MCF 10A (cell line): ENCODE results near the gene DCAKD. TPM values are rescaled to one million over a fixed set of nuclear protein-coding genes. Genes with fewer than 3 reads are reported as not detected.

ENCODE experiments used
- BruUV-seq: library from RNA; stranded (reverse); fragments of 400-500 nt; replicated peaks from 2 replicates; lab custom pipeline; 2021; lab: Mats Ljungman, UMichigan
- CTCF ChIA-PET: fragments of 300-600 bp; sonication (Branson Sonifier 250); formaldehyde crosslinking; extraction: SDS; loops from one replicate; lab custom pipeline; 2021; ENCODE audit warnings: antibody characterized with exemption, inconsistent platforms; lab: Yijun Ruan, JAX
- POLR2A ChIA-PET: fragments of 300-600, 350-650 bp; sonication (Branson Sonifier 250); formaldehyde crosslinking; extraction: SDS; loops from one replicate; lab custom pipeline; 2020; ENCODE audit warnings: antibody characterized with exemption, inconsistent platforms; lab: Yijun Ruan, JAX
- DNase-seq: peaks from one replicate; pipeline ENCODE4 v3.0.0-alpha.2; 2018; ENCODE audit not compliant: unreplicated experiment
- H3K27ac Mint-ChIP-seq: one replicate; pipeline ENCODE4 v1.8.0; 2022; ENCODE audit warnings: mild to moderate bottlenecking, low read depth, mixed read lengths; ENCODE audit not compliant: unreplicated experiment
- H3K27me3 Mint-ChIP-seq: one replicate; pipeline ENCODE4 v1.8.0; 2022; ENCODE audit warnings: mixed read lengths; ENCODE audit not compliant: insufficient read depth, unreplicated experiment
- H3K36me3 Mint-ChIP-seq: one replicate; pipeline ENCODE4 v1.8.0; 2022; ENCODE audit warnings: mild to moderate bottlenecking, moderate library complexity, mixed read lengths; ENCODE audit not compliant: insufficient read depth, unreplicated experiment
- H3K4me1 Mint-ChIP-seq: one replicate; pipeline ENCODE4 v1.8.0; 2022; ENCODE audit warnings: mixed read lengths; ENCODE audit not compliant: insufficient read depth, unreplicated experiment
- H3K4me3 Mint-ChIP-seq: one replicate; pipeline ENCODE4 v1.8.0; 2022; ENCODE audit warnings: mild to moderate bottlenecking, moderate library complexity, mixed read lengths; ENCODE audit not compliant: unreplicated experiment
- H3K9me3 Mint-ChIP-seq: one replicate; pipeline ENCODE4 v1.8.0; 2022; ENCODE audit warnings: mixed read lengths; ENCODE audit not compliant: unreplicated experiment
- CTCF ChIP-seq: fragments of 200-600 bp; IDR thresholded peaks from one replicate; pipeline ENCODE4 v1.8.0; 2022; ENCODE audit warnings: antibody characterized with exemption, mild to moderate bottlenecking; ENCODE audit not compliant: unreplicated experiment
- intact Hi-C: fragments of 100-400 bp; cut with micrococcal nuclease; formaldehyde crosslinking; loops from 2 replicates; pipeline ENCODE4 v1.14.1; 2022
- total RNA-seq: library from RNA; stranded (reverse); gene quantifications from 2 replicates; pipeline ENCODE4 v1.2.3, GENCODE V29; 2022

The DCAKD gene
- total RNA-seq, 1 experiment from 2014 or later = 23.3 TPM

GRCh38 chr17:45092911-45093430 lies 41.5 kb upstream of the DCAKD start:
- ChIA-PET CTCF (interaction anchor here (0.6 to 8.1 kb wide), 5 partner anchors 44 to 173 kb away, joined by 3 to 67 read pairs (median 5); partner anchors contain the start of gene HEXIM1), POLR2A (interaction anchor here (0.6 to 2.7 kb wide), 15 partner anchors 10 to 194 kb away, joined by 3 to 21 read pairs (median 5); partner anchors contain the start of genes DCAKD, EFTUD2, HEXIM1 and NMT1)
- intact Hi-C loops = loop anchor here (10.0 kb wide), 1 partner anchor 188 kb away; a partner anchor contains a TSS
- Mint-ChIP-seq H3K27ac (peak overlapping the region; percentile 98), H3K27me3 (no peaks in the 10 kb centered on the region), H3K36me3 (peaks cover 83% of the 10 kb centered on the region), H3K4me1 (peaks cover 25% of the 10 kb centered on the region), H3K9me3 (no peaks in the 10 kb centered on the region), H3K4me3 (peak overlapping the region; percentile 44)
- TF ChIP-seq CTCF = no peak
- peak; percentile 96 for DNase-seq
- BruUV-seq = no TSS peak

GRCh38 chr17:45091778-45092425 lies 40.5 kb upstream of the DCAKD start:
- DNase-seq = no peak
- no peak for TF ChIP-seq CTCF
- H3K36me3 Mint-ChIP-seq = peaks cover 92% of the 10 kb centered on the region
- no peaks in the 10 kb centered on the region for H3K27me3 Mint-ChIP-seq
- CTCF ChIA-PET = no interaction called here
- peak overlapping the region; percentile 98 for H3K27ac Mint-ChIP-seq
- no TSS peak for BruUV-seq
- no peaks in the 10 kb centered on the region for H3K9me3 Mint-ChIP-seq
- H3K4me1 Mint-ChIP-seq = peaks cover 25% of the 10 kb centered on the region
- H3K4me3 Mint-ChIP-seq = peak overlapping the region; percentile 43
- POLR2A ChIA-PET = interaction anchor here (0.7 to 3.4 kb wide), 7 partner anchors 14 to 151 kb away, joined by 4 to 14 read pairs (median 5); partner anchors contain the start of gene NMT1
- intact Hi-C loops = loop anchor here (10.0 kb wide), 1 partner anchor 187 kb away; a partner anchor contains a TSS

GRCh38 chr17:45090711-45091110 lies 39.3 kb upstream of the DCAKD start:
- Mint-ChIP-seq H3K27me3 (no peaks in the 10 kb centered on the region), H3K36me3 (peaks cover 92% of the 10 kb centered on the region), H3K4me1 (peaks cover 18% of the 10 kb centered on the region), H3K27ac (peak overlapping the region; percentile 98), H3K9me3 (no peaks in the 10 kb centered on the region), H3K4me3 (no peak overlapping the region)
- TF ChIP-seq CTCF = no peak
- intact Hi-C loops = loop anchor here (10.0 kb wide), 1 partner anchor 186 kb away; a partner anchor contains a TSS
- ChIA-PET POLR2A (interaction anchor here (0.6 to 3.4 kb wide), 3 partner anchors 14 to 167 kb away, joined by 4 to 14 read pairs (median 4); partner anchors contain the start of gene NMT1), CTCF (interaction anchor here (0.7 to 4.2 kb wide), 2 partner anchors 9 to 41 kb away, joined by 3 to 17 read pairs; partner anchors contain the start of gene PLCD3)
- BruUV-seq = no TSS peak
- no peak for DNase-seq

DNA sequence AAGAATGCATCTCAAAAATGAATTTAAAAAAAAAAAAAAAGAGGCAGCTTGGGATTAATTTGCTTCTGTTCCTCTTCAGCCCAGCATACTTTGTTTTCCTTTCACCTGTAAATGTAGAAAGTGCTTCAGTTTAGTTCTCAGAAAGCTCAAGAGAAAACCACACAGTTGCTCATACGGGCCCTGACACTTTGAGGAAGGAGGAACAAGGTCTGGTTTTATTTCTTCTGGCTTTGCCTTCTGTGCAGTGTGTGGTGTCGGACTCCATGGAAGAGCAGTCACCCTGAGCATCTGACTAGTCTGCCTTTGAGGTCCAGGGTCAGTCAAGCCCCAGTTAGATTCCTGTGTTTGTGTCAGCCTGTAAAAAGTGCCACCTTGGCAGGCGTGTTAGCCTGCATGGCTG lies 37.3 kb upstream of the DCAKD start:
- BruUV-seq = no TSS peak
- Mint-ChIP-seq H3K4me3 (no peak overlapping the region), H3K36me3 (peaks cover 96% of the 10 kb centered on the region), H3K27me3 (no peaks in the 10 kb centered on the region), H3K27ac (no peak overlapping the region), H3K4me1 (peaks cover 18% of the 10 kb centered on the region), H3K9me3 (no peaks in the 10 kb centered on the region)
- TF ChIP-seq CTCF = no peak
- ChIA-PET CTCF (interaction anchor here (0.6 to 4.2 kb wide), 4 partner anchors 11 to 66 kb away, joined by 3 to 17 read pairs (median 5); partner anchors contain the start of gene ACBD4), POLR2A (interaction anchor here (1.4 to 3.4 kb wide), 2 partner anchors 16 to 28 kb away, joined by 3 to 14 read pairs; partner anchors contain the start of gene NMT1)
- DNase-seq = no peak
- intact Hi-C loops = no loop called here
